ENCODE results near the gene SLC6A19.

The SLC6A19 gene

DNA sequence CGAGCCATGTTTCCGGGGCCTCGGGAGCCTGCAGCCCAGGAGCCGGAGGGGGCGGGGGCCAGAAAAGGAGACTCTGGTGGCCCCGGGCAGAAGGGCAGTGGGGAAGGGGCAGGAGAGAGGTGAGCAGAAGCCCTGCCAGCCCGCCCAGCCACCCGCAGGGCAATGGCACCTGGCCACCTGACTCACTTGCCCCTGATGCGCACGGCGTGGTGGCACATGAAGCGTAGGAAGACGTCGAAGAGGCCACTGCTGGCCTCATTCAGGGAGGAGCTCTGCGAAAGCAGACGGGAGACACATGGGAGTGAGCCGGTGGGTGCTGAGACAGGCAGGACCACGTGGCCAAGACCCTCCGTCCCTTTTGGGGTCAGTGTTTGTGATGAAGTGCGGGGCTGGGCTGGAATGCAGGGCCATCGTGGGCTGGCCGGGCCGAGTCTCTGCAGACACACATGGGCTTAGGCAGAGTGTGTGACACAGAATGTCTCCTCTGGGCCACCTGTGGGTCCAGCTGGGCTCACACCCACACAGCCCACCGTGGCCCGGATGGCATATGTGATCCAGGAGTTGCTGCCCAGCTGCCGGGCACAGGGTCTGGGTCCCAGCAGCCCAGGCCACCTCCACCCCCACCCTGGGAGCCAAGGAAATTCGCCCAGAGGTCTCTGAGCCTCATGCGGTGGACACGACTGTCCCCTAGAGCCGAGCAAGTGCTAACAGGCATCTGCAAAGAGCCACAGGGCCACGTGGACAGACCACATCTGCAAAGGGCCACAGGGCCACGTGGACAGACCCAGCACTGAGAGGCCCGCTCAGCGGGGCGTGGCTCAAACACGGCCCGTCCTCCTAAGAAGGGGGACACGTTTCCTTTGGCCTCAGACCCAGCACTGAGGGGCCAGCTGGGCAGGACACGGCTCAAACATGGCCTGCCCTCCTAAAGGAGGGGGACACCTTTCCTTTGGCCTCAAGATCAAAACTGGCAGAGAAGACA, 69.8 kb downstream of the SLC6A19 start:
- DNase-seq: no peak

DNA sequence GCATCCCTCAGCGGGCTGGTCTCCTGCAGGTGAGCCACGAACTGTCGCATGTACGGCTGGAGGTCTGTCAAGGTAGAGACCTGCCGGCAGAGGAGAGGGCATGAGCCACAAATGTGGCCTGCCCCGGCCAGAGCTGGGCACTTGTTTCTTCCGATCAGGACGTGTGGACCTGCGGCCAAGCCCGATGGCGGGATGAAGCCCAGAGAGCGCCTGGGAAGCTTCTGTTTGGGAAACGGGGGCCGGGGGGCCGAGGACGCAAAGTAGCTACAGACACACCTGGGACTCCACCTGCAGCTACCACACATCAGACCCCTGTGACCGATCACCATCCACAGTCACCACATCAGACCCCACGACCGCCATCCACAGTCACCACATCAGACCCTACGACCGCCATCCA, 70.8 kb downstream of the SLC6A19 start:
- no peak for DNase-seq

DNA sequence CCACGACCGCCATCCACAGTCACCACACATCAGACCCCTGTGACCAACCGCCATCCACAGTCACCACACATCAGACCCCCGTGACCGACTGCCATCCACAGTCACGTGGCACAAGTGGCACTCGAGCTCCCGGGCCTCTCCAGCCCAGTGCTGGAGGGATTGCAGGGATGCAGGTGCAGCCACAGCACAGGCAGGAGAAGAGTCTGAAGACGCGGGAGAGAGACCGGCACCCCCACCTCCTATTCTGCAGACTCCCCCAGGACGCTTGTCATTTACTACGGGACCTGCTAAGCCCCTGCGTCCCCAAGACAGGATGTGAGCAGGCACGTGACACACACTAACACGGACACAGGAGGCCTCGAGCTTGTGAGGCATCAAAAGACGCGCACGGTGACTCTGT, 72.3 kb downstream of the SLC6A19 start:
- DNase-seq: no peak

DNA sequence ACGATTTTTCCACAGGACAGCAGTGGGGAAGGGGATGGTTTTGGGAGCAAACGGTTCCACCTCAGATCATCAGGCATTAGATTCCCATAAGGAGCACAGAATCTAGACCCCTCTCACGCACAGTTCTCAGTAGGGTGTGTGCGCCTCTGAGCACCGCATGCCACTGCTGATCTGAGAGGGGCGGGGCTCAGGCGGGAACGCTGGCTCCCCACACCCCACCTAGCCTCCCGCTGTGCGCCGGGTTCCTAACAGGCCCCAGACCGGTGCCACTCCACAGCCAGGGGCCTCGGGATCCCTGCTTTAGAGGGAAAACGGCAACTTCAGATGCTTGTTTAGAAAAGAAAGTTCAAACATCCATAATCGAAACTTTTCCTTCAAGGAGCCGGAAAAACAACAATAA, 73.1 kb downstream of the SLC6A19 start:
- no peak for DNase-seq

Measured in NCI-H1048 (cell line).